GM21447 (cell line): ENCODE results near the gene CAMTA1.

Source experiments
- ATAC-seq: cut with Tn5 transposase; IDR thresholded peaks from one replicate; pipeline ENCODE4 v1.9.1; 2021; ENCODE audit not compliant: unreplicated experiment

CAMTA1 gene

GRCh38 chr1:7558041-7558461 lies 772.8 kb downstream of the CAMTA1 start:
- no peak for ATAC-seq

GRCh38 chr1:7558481-7558880 lies 773.2 kb downstream of the CAMTA1 start:
- ATAC-seq: no peak

- ATAC-seq: no peak
These were observed 773.9 kb downstream of the CAMTA1 start for GRCh38 chr1:7558921-7559869.

GRCh38 chr1:7560128-7560527 lies 774.9 kb downstream of the CAMTA1 start:
- no peak for ATAC-seq

GRCh38 chr1:7560601-7561181 lies 775.4 kb downstream of the CAMTA1 start:
- ATAC-seq: no peak

GRCh38 chr1:7561331-7561921 lies 776.2 kb downstream of the CAMTA1 start:
- ATAC-seq: no peak

GRCh38 chr1:7561936-7562728 lies 776.9 kb downstream of the CAMTA1 start:
- no peak for ATAC-seq

GRCh38 chr1:7562729-7563605 lies 777.7 kb downstream of the CAMTA1 start:
- no peak for ATAC-seq

- no peak for ATAC-seq
These were observed 778.9 kb downstream of the CAMTA1 start for GRCh38 chr1:7564137-7564536.

GRCh38 chr1:7565099-7565750 lies 780.0 kb downstream of the CAMTA1 start:
- no peak for ATAC-seq

GRCh38 chr1:7566417-7567375 lies 781.4 kb downstream of the CAMTA1 start:
- no peak for ATAC-seq

GRCh38 chr1:7567376-7567775 lies 782.1 kb downstream of the CAMTA1 start:
- ATAC-seq: no peak

GRCh38 chr1:7568053-7568452 lies 782.8 kb downstream of the CAMTA1 start:
- ATAC-seq: no peak

- no peak for ATAC-seq
These were observed 783.8 kb downstream of the CAMTA1 start for GRCh38 chr1:7568901-7569524.

GRCh38 chr1:7570311-7570710 lies 785.1 kb downstream of the CAMTA1 start:
- ATAC-seq: no peak

- ATAC-seq: no peak
These were observed 787.4 kb downstream of the CAMTA1 start for GRCh38 chr1:7572654-7573152.

GRCh38 chr1:7573481-7573880 lies 788.2 kb downstream of the CAMTA1 start:
- no peak for ATAC-seq
